ENCODE data around the gene RUSC1.
"Not testable (repeated sequence)": the region's sequence is repeated elsewhere in the genome, so short reads cannot be mapped to it uniquely, and the experiment has no call there.

RUSC1 gene

DNA sequence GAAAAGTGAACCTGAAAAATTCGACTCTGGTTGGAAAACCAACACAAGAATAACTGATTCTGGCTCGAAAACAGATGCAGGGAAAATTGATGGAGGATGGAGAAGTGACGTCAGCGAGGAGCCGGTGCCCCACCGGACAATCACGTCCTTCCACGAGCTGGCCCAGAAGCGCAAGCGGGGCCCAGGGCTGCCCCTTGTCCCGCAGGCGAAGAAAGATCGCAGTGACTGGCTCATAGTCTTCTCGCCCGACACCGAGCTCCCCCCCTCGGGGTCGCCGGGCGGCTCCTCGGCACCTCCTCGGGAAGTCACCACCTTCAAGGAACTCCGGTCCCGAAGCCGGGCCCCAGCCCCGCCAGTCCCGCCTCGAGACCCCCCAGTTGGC is 1.9 kb downstream of the RUSC1 start:
- DNase-seq (ENCODE audit: low read depth in 1 of 2, low spot score in 1 of 2) = no peak

DNA sequence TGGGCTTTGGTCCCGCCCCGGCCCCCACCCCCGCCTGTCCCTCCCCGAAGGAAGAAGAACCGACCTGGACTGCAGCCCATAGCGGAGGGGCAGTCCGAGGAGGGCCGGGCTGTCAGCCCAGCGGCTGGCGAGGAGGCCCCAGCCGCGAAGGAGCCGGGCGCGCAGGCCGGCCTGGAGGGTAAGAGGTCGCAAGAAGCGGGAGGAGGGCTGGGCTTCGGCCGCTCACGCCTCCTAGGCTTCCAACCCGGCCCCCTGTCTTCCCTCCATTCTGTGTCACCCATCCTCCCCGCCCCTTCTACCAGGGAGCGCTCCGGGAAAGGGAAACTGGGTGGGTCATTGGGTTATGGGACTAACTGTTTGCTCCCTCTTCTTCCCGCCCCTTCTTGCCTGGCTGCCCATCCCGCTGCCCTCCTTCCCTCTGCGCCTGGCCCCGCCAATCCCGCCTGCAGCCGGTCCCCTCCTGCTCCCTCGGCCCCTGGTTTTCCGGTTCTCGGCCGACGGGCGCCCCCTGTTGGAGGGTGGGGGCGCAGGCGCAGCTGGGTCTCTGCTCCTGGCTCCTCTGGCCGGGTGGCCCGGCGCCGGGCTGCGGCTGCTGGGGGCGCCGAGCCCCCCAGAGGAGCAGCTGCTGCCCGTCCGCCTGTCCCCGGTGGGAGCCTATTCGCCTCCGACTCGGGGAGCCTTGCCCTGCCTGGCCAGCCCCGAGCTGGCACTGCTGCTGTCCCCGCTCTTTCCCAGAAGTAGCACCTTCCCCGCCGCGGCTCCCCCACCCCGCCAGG is 2.4 kb downstream of the RUSC1 start:
- peak; percentile 75 to 88 for DNase-seq (ENCODE audit: low read depth in 1 of 2, low spot score in 1 of 2)

DNA sequence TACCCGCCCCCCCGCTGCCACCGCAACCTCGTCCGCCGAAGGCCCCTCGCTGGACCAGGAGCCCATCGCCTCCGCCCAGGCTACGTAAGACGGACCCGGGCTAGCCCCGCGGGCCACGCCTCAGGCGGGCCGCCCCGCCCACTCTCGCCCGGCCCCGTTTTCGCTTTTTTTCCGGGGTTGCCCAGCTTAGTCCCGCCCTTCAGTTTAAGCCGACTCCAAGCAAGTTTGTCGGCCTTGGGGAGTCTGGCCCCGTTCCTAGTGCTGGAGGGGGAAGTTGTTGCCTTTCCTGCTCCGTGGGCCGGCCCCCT is 3.0 kb downstream of the RUSC1 start:
- DNase-seq (ENCODE audit: low read depth in 1 of 2, low spot score in 1 of 2) = peak; percentile 59 to 72

DNA sequence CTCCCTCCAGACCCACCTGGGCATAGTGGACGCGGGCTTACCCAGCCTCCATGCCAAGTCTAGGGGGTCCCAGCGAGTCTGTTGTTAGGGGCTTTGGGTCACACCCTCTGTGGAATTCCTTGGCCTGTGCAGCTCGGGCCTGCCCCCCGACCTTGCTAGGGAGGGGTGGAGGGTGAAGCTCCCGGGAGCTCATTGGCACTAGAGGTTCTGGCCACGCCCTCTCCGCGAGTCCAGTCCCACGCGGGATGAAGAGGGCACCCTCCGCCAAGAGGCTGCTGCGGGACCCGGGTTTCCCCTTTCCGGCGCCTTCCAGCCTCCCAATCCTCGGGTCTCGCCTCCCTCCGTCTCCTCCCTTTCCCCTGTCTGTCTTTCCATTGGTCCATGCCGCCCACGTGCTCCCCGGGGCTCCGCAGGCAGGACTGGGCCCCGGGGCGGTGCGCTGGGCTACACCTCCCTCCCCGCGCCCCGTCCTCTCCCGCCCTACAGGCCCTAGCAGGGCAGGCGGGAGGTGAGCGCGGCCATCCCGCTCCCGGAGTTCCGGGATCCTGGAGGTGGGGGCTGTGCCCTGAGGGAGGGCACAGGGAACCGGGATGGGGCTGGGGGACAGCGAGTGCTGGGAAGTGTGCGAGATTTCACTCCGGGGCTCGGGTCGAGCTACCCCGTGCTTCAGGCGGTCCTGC is 3.5 kb downstream of the RUSC1 start:
- DNase-seq (ENCODE audit: low read depth in 1 of 2, low spot score in 1 of 2) = peak; percentile 77 to 88

DNA sequence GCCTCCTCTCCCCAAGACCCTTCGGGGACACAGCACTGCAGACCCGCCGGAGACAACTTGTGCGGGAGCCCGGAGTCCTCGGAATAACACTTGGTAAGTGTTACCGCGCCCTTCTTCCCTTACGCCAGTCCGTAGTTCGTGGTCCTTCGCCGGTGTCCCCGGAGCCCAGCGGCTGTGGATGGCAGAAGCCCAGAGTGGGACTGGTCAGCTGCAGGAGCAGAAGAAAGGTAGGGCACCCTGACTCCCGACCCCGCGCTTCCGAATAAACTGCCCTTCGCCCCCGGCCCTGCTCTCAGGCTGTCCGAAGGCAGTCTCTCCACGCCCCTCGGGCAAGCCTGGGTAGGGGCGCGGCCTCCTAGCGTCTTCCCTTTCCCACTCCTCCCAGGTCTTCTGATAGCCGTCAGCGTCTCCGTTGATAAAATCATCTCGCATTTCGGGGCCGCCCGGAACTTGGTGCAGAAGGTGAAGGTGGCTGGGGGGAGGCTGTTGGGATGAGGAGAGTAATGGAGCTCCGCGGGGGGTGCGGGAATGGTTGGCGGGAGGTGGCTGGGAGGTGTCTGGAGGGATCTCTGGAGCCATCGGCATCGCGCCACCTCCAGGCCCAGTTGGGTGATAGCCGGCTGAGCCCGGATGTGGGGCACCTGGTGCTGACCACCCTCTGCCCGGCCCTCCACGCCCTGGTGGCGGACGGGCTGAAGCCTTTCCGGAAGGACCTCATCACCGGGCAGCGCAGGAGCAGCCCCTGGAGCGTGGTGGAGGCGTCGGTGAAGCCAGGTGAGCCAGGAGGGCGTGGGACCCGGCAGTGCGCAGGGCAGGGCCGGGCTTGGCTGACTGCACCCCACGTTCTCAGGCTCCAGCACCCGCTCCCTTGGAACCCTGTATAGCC is 4.3 kb downstream of the RUSC1 start:
- DNase-seq (ENCODE audit: low read depth in 1 of 2, low spot score in 1 of 2) = no peak

DNA sequence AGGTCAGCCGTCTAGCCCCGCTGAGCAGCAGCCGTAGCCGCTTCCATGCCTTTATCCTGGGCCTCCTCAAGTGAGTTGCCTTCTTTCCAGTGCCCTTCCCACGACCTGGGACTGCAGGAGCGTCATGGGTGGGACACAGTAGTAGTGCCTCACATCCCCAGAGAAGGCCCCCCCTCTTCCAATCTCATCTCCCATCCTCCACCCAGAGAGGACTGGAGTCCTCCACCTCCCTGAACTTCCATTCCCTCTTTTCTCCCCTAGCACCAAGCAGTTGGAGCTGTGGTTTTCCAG is 4.9 kb downstream of the RUSC1 start:
- no peak for DNase-seq (ENCODE audit: low read depth in 1 of 2, low spot score in 1 of 2)

DNA sequence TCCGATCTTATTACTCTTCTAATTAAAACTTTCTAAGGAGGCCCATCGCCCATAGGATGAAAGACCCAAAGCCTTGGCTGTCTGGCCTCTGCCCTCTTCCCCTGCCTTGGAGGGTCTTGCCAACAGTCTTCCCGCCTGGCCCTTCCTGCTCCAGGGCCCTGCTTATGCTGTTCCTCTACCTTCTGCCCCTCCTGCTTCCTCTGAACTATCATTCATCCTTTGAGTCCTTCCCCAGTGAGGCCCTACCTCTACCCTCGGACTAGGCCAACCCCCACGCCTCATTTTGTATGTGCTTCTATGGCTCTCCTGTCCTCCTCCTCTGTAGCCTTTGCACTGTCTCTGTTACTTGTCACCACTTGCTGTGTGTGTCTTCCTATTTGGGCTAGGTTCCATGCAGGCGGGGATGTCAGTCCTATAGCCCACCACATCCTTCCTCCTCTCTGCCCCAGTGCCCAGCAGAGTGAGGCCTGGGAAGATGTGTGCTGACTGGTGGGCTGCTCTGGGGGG is 5.4 kb downstream of the RUSC1 start:
- no peak for DNase-seq (ENCODE audit: low read depth in 1 of 2, low spot score in 1 of 2)

DNA sequence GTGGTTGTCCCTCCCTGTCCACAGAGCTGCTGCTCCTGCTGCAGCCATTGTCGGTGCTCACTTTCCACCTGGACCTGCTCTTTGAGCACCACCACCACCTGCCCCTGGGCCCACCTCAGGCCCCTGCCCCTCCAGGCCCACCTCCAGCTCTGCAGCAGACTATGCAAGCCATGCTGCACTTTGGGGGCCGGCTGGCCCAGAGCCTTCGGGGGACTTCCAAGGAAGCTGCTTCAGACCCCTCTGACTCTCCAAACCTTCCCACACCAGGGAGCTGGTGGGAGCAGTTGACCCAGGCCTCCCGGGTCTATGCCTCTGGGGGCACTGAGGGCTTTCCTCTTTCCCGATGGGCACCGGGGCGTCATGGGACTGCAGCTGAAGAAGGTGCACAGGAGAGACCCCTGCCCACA is 5.9 kb downstream of the RUSC1 start:
- DNase-seq (ENCODE audit: low read depth in 1 of 2, low spot score in 1 of 2) = no peak

DNA sequence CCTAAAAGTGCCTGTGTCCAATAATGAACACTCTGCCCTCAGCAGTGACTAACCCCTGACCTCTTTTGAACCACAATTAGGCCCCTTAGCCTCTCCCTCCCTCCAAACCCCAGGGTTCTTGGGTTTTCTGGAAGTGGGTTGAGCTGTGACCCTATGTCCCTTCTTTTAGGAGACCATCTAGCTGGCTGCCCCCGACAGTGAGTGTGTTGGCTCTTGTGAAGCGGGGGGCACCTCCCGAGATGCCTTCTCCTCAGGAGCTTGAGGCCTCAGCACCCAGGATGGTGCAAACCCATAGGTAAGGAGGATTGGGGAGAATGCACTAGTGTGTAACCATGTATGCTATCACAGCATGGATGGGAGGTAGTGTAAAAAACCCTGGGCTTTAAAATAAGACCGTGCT is 7.3 kb downstream of the RUSC1 start:
- no peak for DNase-seq (ENCODE audit: low read depth in 1 of 2, low spot score in 1 of 2)

DNA sequence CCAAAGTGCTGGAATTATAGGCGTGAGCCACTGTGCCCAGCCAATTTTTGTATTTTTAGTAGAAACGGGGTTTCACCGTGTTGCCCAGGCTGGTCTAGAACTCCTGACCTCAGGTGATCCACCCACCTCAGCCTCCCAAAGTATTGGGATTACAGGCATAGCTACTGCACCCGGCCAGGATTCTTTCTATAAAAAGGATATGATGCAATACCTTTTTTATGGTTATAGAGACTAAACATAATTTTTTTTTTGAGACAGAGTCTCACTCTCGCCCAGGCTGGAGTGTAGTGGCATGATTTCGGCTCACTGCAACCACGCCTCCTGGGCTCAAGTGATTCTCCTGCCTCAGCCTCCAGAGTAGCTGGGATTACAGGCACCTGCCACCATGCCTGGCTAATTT is 8.2 kb downstream of the RUSC1 start:
- not testable (repeated sequence) for DNase-seq (ENCODE audit: low read depth in 1 of 2, low spot score in 1 of 2)

DNA sequence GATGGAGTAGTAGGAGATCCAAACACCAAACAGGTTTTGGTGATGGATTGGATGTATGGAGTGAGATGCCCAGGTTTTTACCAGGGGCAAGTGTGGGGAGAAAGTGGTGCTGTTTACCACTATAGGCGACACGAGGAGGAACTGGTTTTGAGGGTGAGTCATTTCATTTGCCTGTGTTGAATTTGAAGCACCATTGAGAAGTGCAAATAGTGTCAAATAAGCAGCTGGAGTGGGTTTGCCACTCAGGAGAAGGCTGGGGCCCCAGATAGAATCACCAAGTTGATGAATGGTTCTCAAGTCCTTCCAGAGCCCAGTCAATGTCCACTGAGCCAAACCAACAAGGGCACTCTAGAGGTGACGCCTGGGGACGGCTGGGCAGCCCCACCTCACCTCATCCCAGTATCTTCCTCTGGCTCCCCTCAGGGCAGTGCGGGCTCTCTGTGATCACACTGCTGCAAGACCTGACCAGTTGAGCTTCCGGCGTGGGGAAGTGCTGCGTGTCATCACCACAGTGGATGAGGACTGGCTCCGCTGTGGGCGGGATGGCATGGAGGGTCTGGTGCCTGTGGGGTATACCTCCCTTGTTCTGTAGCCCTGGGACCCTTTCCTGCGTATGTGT is 9.4 kb downstream of the RUSC1 start:
- DNase-seq (ENCODE audit: low read depth in 1 of 2, low spot score in 1 of 2) = no peak

DNA sequence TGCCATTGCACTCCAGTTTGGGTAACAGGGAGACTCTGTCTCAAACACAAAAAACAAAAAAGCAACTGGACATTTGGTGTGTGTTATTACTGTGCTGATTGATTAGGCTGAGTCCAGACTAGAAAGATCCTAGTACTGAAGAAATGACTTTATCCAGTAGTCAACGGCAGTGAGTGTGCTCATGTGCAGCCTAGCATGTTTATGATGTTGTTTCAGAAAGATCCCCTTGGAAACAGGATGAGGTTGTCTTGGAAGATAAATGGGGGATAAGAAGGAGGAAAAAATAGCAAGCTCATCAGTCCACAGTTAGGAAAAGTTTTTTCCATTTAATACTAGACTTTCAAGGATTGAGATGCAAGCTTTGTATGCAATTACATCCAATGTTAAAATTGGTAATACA is 14.3 kb downstream of the RUSC1 start:
- DNase-seq (ENCODE audit: low read depth in 1 of 2, low spot score in 1 of 2) = no peak

DNA sequence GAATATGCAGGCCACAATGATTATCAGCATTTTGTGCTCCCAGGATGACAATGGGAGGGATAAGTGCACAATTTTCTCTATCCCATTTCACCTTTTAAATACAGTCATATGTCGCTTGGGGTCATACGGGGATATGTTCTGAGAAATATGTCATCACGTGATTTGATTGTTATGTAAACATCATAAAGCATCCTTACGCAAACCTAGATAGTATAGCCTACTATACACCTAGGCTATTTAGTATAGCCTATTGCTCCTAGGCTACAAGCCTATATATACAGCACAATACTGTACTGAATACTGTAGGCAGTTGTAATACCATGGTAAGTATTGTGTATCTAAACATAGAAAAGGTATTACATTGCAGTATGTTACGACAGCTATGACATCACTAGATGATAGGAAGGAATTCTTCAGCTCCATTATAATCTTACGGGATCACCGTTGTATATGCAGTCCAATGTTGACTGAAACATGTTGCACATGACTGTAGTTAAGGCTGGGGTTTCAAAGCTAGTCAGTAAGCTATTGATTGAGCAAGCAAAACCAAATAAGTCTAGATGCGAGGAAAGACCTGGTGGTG is 18.9 kb downstream of the RUSC1 start:
- DNase-seq (ENCODE audit: low read depth in 1 of 2, low spot score in 1 of 2) = no peak

DNA sequence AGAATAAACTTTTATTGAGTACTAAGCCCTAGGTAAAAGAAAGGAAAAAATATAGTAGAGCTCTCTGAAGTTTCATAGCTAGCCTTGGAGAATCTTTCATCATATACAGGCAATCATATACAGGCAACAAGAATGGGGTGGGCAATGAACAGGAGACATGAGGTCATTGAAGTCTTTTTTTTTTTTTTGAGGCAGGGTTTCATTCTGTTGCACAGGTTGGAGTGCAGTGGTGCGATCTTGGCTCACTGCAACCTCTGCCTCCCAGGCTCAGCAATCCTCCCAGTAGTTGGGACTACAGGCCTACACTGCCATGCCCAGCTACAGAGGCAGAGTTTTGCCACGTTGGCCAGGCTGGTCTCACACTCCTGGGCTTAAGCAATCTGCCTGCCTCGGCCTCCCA is 22.1 kb downstream of the RUSC1 start:
- no peak for DNase-seq (ENCODE audit: low read depth in 1 of 2, low spot score in 1 of 2)

DNA sequence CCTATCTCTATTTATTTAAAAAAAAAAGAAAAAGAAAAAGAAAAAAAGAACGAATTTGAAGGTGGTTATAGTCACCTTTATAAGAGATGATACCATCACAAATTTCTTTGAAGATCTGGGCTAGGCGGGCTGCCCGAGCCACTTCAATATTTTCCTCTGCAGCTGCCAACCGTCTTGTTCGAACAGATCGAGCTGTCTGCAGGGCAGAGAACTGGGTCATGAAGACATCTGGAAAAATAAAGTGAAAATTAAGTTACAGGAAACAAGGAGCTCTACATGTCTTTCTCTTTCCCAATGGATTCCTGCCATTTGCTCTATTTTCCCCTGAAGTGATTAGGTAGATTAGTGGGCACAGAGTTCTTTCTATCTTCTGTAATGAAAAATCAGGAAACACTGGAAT is 31.9 kb downstream of the RUSC1 start:
- DNase-seq (ENCODE audit: low read depth in 1 of 2, low spot score in 1 of 2) = no peak

DNA sequence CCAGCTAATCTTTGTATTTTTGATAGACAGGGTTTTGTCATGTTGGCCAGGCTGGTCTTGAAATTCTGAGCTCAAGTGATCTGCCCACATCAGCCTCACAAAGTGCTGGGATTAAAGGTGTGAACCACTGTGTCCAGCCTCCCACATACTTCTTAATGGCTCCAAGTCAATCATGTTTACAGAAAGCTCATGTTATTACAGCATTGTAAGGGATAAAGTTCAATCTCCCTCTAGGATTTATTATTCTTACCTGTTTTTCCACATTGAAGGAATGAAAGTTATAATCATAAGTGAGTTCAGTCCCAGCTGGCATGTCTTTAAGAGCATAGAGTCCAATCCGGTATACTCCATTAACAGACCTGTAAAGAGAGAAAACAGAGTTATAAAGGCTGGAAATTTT is 39.4 kb downstream of the RUSC1 start:
- no peak for DNase-seq (ENCODE audit: low read depth in 1 of 2, low spot score in 1 of 2)

DNA sequence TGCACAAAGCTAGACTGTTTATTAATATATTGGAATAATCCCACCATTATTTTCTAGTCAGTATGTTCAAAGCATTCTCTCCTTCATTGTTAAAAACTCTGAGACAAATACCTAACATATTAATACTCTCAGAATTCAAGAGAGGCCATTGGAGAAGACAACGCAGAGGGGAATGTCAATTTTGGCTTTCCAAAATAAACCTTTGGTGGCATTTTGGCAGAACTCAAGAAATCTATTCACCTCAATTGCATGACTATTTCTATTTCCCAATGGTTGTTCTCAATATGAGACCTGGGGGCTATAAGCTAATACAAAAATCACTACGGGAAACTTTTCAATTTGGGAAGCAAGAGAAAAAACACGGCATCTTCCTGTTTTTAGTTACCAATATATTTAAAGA is 58.5 kb downstream of the RUSC1 start:
- DNase-seq (ENCODE audit: low read depth in 1 of 2, low spot score in 1 of 2) = no peak

DNA sequence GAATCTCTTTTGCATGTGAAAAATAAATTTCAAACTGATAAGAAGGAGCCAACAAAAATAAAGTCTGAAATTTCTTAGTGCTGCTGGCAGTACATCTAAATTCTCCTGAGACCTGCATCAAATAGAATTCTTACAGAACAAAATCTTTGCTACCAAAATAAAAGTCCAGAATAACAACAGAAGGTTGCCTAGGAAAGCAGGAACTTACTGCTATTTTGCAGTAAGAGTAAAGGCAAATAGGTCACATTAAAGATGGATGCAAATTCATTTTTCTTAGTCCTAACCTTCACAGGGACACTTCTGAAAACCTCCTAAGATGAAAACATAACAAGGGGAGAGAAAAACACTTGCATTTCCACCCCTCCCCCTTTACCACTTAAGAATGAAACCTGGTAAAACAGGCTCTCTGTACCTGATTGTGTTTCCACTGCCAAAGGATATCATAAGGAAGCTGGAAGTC is 59.0 kb downstream of the RUSC1 start:
- no peak for DNase-seq (ENCODE audit: low read depth in 1 of 2, low spot score in 1 of 2)

Data from activated CD4-positive, alpha-beta T cell treated with anti-CD3 and anti-CD28 coated beads, Interleukin-2, amount 50 U/mL, for 24 hours (primary cell).